MCF 10A (cell line): ENCODE results near the gene GPC5. TPM values are rescaled to one million over a fixed set of nuclear protein-coding genes. Genes with fewer than 3 reads are reported as not detected.

Experiments
- BruUV-seq: library from RNA; stranded (reverse); fragments of 400-500 nt; replicated peaks from 2 replicates; lab custom pipeline; 2021; lab: Mats Ljungman, UMichigan
- CTCF ChIA-PET: fragments of 300-600 bp; sonication (Branson Sonifier 250); formaldehyde crosslinking; extraction: SDS; loops from one replicate; lab custom pipeline; 2021; ENCODE audit warnings: antibody characterized with exemption, inconsistent platforms; lab: Yijun Ruan, JAX
- POLR2A ChIA-PET: fragments of 300-600, 350-650 bp; sonication (Branson Sonifier 250); formaldehyde crosslinking; extraction: SDS; loops from one replicate; lab custom pipeline; 2020; ENCODE audit warnings: antibody characterized with exemption, inconsistent platforms; lab: Yijun Ruan, JAX
- DNase-seq: peaks from one replicate; pipeline ENCODE4 v3.0.0-alpha.2; 2018; ENCODE audit not compliant: unreplicated experiment
- H3K27ac Mint-ChIP-seq: one replicate; pipeline ENCODE4 v1.8.0; 2022; ENCODE audit warnings: mild to moderate bottlenecking, low read depth, mixed read lengths; ENCODE audit not compliant: unreplicated experiment
- H3K27me3 Mint-ChIP-seq: one replicate; pipeline ENCODE4 v1.8.0; 2022; ENCODE audit warnings: mixed read lengths; ENCODE audit not compliant: insufficient read depth, unreplicated experiment
- H3K36me3 Mint-ChIP-seq: one replicate; pipeline ENCODE4 v1.8.0; 2022; ENCODE audit warnings: mild to moderate bottlenecking, moderate library complexity, mixed read lengths; ENCODE audit not compliant: insufficient read depth, unreplicated experiment
- H3K4me1 Mint-ChIP-seq: one replicate; pipeline ENCODE4 v1.8.0; 2022; ENCODE audit warnings: mixed read lengths; ENCODE audit not compliant: insufficient read depth, unreplicated experiment
- H3K4me3 Mint-ChIP-seq: one replicate; pipeline ENCODE4 v1.8.0; 2022; ENCODE audit warnings: mild to moderate bottlenecking, moderate library complexity, mixed read lengths; ENCODE audit not compliant: unreplicated experiment
- H3K9me3 Mint-ChIP-seq: one replicate; pipeline ENCODE4 v1.8.0; 2022; ENCODE audit warnings: mixed read lengths; ENCODE audit not compliant: unreplicated experiment
- CTCF ChIP-seq: fragments of 200-600 bp; IDR thresholded peaks from one replicate; pipeline ENCODE4 v1.8.0; 2022; ENCODE audit warnings: antibody characterized with exemption, mild to moderate bottlenecking; ENCODE audit not compliant: unreplicated experiment
- intact Hi-C: fragments of 100-400 bp; cut with micrococcal nuclease; formaldehyde crosslinking; loops from 2 replicates; pipeline ENCODE4 v1.14.1; 2022
- total RNA-seq: library from RNA; stranded (reverse); gene quantifications from 2 replicates; pipeline ENCODE4 v1.2.3, GENCODE V29; 2022

The GPC5 gene
- total RNA-seq, 1 experiment from 2014 or later, result not detected

GRCh38 chr13:92260363-92260762, 861.9 kb downstream of the GPC5 start:
- intact Hi-C loops, result no loop called here
- Mint-ChIP-seq H3K27ac (no peak overlapping the region), H3K9me3 (no peaks in the 10 kb centered on the region), H3K4me3 (no peak overlapping the region), H3K27me3 (peaks cover 18% of the 10 kb centered on the region), H3K36me3 (no peaks in the 10 kb centered on the region), H3K4me1 (no peaks in the 10 kb centered on the region)
- no TSS peak for BruUV-seq
- ChIA-PET CTCF (no interaction called here), POLR2A (interaction anchor here (1.0 kb wide), 1 partner anchor 68 kb away, joined by 3 read pairs; no protein-coding TSS in a partner anchor)
- no peak for DNase-seq
- TF ChIP-seq CTCF, result no peak

GRCh38 chr13:92262100-92262788, 863.8 kb downstream of the GPC5 start:
- Mint-ChIP-seq H3K9me3 (no peaks in the 10 kb centered on the region), H3K4me3 (no peak overlapping the region), H3K27ac (no peak overlapping the region), H3K4me1 (no peaks in the 10 kb centered on the region), H3K36me3 (no peaks in the 10 kb centered on the region), H3K27me3 (peaks cover 18% of the 10 kb centered on the region)
- no TSS peak for BruUV-seq
- intact Hi-C loops, result no loop called here
- ChIA-PET CTCF (no interaction called here), POLR2A (interaction anchor here (0.6 kb wide), 1 partner anchor 9 kb away, joined by 3 read pairs; no protein-coding TSS in a partner anchor)
- TF ChIP-seq CTCF, result no peak
- no peak for DNase-seq

GRCh38 chr13:92265408-92265807, 867.0 kb downstream of the GPC5 start:
- POLR2A ChIA-PET, result no interaction called here
- intact Hi-C loops, result no loop called here
- CTCF ChIA-PET, result interaction anchor here (0.6 kb wide), 1 partner anchor 320 kb away, joined by 4 read pairs; no protein-coding TSS in a partner anchor
- DNase-seq, result no peak
- no peak overlapping the region for H3K4me3 Mint-ChIP-seq
- BruUV-seq, result no TSS peak
- H3K9me3 Mint-ChIP-seq, result no peaks in the 10 kb centered on the region
- no peak overlapping the region for H3K27ac Mint-ChIP-seq
- H3K36me3 Mint-ChIP-seq, result no peaks in the 10 kb centered on the region
- no peaks in the 10 kb centered on the region for H3K4me1 Mint-ChIP-seq
- peaks cover 13% of the 10 kb centered on the region for H3K27me3 Mint-ChIP-seq
- no peak for TF ChIP-seq CTCF

GRCh38 chr13:92270990-92271389, 872.6 kb downstream of the GPC5 start:
- Mint-ChIP-seq H3K27ac (no peak overlapping the region), H3K4me3 (no peak overlapping the region)
- CTCF ChIA-PET, result interaction anchor here (0.9 kb wide), 1 partner anchor 10 kb away, joined by 3 read pairs; no protein-coding TSS in a partner anchor

More at GRCh38 chr13:92270990-92271389, 872.6 kb downstream of the GPC5 start:
- DNase-seq, result no peak
- no TSS peak for BruUV-seq
- Mint-ChIP-seq H3K4me1 (no peaks in the 10 kb centered on the region), H3K36me3 (no peaks in the 10 kb centered on the region), H3K27me3 (peaks cover 11% of the 10 kb centered on the region), H3K9me3 (no peaks in the 10 kb centered on the region)
- POLR2A ChIA-PET, result interaction anchor here (0.7 to 0.9 kb wide), 2 partner anchors 28 to 454 kb away, joined by 3 read pairs; no protein-coding TSS in a partner anchor
- intact Hi-C loops, result no loop called here
- no peak for TF ChIP-seq CTCF
